Ovary (tissue), 9 donors: Measurements from ENCODE around the gene ATP8B4. TPM values are rescaled to one million over a fixed set of nuclear protein-coding genes. Genes with fewer than 3 reads are reported as not detected.

Experiments
- DNase-seq, 5 donors: peaks; one replicate each; pipeline ENCODE4 v3.0.0-alpha.2; 2019 to 2020
- H3K27ac ChIP-seq, 2 donors: fragments of 200-600 bp; one replicate each; pipeline versions ENCODE4 v1.5.1 to v1.8.0; 2019 to 2022
- H3K27me3 ChIP-seq: fragments of 200-600 bp; one replicate; pipeline ENCODE4 v1.8.0; 2022
- H3K36me3 ChIP-seq: fragments of 200-600 bp; sonication (generic); one replicate; pipeline ENCODE4 v1.5.1; 2019
- H3K4me1 ChIP-seq: one replicate; pipeline ENCODE4 v1.8.1; 2013; ENCODE audit warnings: mild to moderate bottlenecking, moderate library complexity; ENCODE audit not compliant: insufficient read depth
- H3K4me3 ChIP-seq: fragments of 200-600 bp; sonication (generic); one replicate; pipeline ENCODE4 v1.5.1; 2017
- H3K9me3 ChIP-seq, 2 donors: fragments of 200-600 bp in 1 of 2; sonication (generic) in 1 of 2; one replicate each; pipeline versions ENCODE4 v1.5.1 to v1.8.1; 2013 to 2019; ENCODE audit warnings: mild to moderate bottlenecking in 1 of 2, moderate library complexity in 1 of 2
- EP300 ChIP-seq: sonication (generic); formaldehyde crosslinking; IDR thresholded peaks from one replicate; pipeline ENCODE4 v1.6.1; 2017; ENCODE audit warnings: antibody characterized with exemption
- POLR2A ChIP-seq: fragments of 450-650 bp; IDR thresholded peaks from one replicate; pipeline ENCODE4 v1.6.1; 2017; ENCODE audit warnings: antibody characterized with exemption, mild to moderate bottlenecking, moderate library complexity
- WGBS, 3 donors: extraction: QIAGEN DNeasy Blood & Tissue Kit in 1 of 3; methylation state at CpG; one replicate each; pipeline versions ENCODE4 v1.1.5 to v1.1.7; 2013 to 2017; 5-methylcytosine and 5-hydroxymethylcytosine counted together
- intact Hi-C, 4 donors: fragments of 100-400 bp; cut with DNase I; formaldehyde crosslinking; loops; one replicate each; pipeline versions ENCODE4 v1.11.0 to v1.15.1; 2022 to 2023
- polyA plus RNA-seq, 2 donors: library from polyadenylated mRNA; stranded (reverse); fragments of 200-250 nt in 1 of 2; fragments of 350-450 nt in 1 of 2; fragmentation: Illumina TruSeq in 1 of 2; extraction: RNeasy Lipid Tissue Mini Kit (QIAGEN cat#74804) in 1 of 2; gene quantifications; one replicate each; pipeline ENCODE4 v1.2.3, GENCODE V29; 2013 to 2014
- total RNA-seq, 7 donors: library from RNA; depleted of rRNA in 2 of 7; stranded (reverse); fragments of >200 nt in 2 of 7; fragmentation: NEBNext Ultra II Directional in 3 of 7; extraction: Animal tissue kit (Norgen Biotek cat#: 25700) in 3 of 7; gene quantifications; one replicate each; pipeline versions ENCODE4 v1.1.0 to v1.2.4, GENCODE V29; 2016 to 2023
- TF ChIP-seq, protein P1 (sequence below), 3 donors: fragments of 450-650 bp in 2 of 3; fragments of 200-600 bp in 1 of 3; IDR thresholded peaks; one replicate each; pipeline versions ENCODE4 v1.5.1 to v1.8.0; 2016 to 2022; ENCODE audit warnings: antibody characterized with exemption in 3 of 3, mild to moderate bottlenecking in 1 of 3
- donor health status: DM: no; HTN: no; CAD: no; lungs with moderate emphysema.
- donor health status: DM: no; HTN: no; CAD: no.
- donor health status: Bipolar disorder and iron deficiency.
- donor health status: DM: yes; HTN: yes; CAD: no.
- donor health status: DM: no; HTN: no; CAD: no.
- donor health status: DM: yes; HTN: yes; CAD: no.

The ATP8B4 gene
- total and polyA plus RNA-seq, 9 donors = 3.7 to 14.4 (median 7.1) TPM

DNA sequence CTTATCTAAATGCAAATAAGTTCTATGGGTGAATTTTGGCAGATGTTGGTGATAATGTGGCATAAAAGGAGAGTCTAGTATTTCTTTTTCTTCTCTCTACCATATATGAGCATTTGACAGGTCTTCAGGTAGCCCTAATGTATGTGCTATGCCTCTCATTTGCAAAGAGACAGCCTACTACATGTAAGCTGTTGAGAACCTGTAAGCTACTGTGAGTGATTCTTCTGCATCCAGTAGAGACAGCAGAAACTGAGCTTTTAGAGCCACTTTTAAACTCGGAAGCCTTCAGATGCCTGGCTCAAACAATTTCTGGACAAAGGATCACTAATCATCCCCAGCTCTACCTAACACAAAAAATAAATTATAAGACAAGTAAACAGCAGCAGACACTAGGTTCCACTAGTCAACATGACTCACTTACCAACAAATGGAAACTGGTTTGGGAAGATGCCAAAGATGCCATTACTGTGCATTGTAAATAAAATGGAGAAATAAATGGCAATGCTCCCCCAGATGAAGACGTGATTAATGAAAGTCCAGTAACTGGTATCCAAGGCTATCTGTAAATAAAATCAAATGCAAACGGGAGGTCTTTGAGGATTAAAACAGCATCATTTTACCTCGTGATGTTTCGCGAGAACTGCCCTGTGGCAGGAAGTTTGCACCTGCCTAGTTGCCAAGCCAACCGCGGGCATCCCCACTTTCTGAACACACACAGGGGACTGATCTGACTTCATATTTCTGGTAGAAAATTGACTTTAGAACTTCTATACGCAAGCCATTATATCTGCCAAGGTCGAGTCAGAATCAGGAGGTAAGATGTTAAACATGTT is 252.9 kb downstream of the ATP8B4 start:
- Histone ChIP-seq H3K27me3 (no peaks in the 10 kb centered on the region), H3K9me3 (no peaks in the 10 kb centered on the region), H3K4me1 (peaks cover 3% of the 10 kb centered on the region), H3K27ac (no peak overlapping the region), H3K36me3 (no peaks in the 10 kb centered on the region), H3K4me3 (no peak overlapping the region)
- intact Hi-C loops = no loop called here
- 94 to 95% (median 94%) methylated on average over 10 of the region's 10 CpGs for WGBS, 3 donors
- TF ChIP-seq POLR2A = no peak
- no peak for TF ChIP-seq EP300
- TF ChIP-seq, protein P1, sequence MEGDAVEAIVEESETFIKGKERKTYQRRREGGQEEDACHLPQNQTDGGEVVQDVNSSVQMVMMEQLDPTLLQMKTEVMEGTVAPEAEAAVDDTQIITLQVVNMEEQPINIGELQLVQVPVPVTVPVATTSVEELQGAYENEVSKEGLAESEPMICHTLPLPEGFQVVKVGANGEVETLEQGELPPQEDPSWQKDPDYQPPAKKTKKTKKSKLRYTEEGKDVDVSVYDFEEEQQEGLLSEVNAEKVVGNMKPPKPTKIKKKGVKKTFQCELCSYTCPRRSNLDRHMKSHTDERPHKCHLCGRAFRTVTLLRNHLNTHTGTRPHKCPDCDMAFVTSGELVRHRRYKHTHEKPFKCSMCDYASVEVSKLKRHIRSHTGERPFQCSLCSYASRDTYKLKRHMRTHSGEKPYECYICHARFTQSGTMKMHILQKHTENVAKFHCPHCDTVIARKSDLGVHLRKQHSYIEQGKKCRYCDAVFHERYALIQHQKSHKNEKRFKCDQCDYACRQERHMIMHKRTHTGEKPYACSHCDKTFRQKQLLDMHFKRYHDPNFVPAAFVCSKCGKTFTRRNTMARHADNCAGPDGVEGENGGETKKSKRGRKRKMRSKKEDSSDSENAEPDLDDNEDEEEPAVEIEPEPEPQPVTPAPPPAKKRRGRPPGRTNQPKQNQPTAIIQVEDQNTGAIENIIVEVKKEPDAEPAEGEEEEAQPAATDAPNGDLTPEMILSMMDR (IDR thresholded peaks at IDR 0.05) = no peak
- no peak for DNase-seq

DNA sequence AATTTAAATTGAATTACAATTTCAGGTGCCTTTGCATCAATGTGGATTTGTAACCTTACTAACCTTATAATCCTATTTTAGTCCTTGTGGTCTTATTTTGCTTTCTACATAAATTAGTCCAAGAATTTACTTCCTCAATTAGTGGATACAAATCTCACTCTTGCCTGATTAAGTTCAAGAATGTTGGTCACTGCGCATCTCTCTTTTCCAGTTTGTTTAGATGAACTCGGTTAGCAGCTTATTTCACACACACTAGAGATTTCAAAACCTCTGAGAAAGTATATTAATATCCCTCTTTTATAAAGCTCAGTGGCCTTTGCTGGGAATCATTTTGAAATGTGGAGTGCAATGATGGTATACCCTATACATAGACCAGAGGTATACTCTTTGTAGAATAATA is 254.8 kb downstream of the ATP8B4 start:
- H3K4me3 ChIP-seq = no peak overlapping the region
- TF ChIP-seq EP300 = no peak
- TF ChIP-seq, protein P1 (IDR thresholded peaks at IDR 0.05) = no peak
- no peak for TF ChIP-seq POLR2A
- no peak for DNase-seq
- peaks cover 4% of the 10 kb centered on the region for H3K4me1 ChIP-seq
- H3K36me3 ChIP-seq = no peaks in the 10 kb centered on the region
- 73 to 91% (median 78%) methylated on average over 2 of the region's 2 CpGs for WGBS, 3 donors
- H3K27me3 ChIP-seq = no peaks in the 10 kb centered on the region
- H3K27ac ChIP-seq = no peak overlapping the region
- no peaks in the 10 kb centered on the region for H3K9me3 ChIP-seq
- intact Hi-C loops = no loop called here

DNA sequence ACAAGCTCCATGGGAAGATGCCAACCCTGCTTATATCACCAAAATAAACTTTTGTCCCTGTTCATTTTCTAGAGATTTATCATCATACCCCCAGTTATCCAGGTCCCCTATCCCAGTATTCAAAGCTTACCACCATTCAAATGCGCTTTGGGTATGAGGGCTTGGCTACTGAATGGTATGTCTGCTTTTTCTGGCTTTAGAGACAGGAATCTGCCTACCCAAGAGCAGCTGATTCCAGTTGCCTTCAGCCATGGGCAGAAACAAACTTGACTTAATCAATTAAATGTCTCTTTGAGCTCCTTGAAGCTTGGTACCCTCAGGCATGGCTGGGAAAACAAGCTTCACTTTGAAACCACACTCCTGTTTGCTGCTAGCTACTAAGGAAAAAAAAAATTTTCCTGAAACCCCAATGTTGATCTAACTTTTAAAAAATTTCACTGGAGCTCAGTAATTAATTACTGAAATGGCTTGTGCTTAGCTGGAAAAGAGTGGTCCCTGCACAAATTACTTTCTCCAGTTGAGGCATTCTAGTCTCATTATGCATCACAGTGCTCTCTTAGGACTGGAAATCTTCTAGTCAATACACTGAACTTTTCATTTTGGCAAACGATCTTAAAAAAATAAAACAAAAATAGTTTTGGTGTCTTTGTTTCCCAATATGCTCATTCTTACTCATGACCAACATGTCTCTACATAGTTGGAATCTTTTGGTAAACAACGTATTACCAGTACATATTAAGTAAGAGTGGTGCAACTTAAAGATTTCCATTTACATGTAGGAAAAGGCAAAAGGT is 255.4 kb downstream of the ATP8B4 start:
- no peak for TF ChIP-seq EP300
- TF ChIP-seq, protein P1 (IDR thresholded peaks at IDR 0.05) = peak in 1 of 3 donors; percentile 15
- DNase-seq = no peak
- WGBS, 3 donors = 54 to 59% (median 57%) methylated on average over 3 of the region's 3 CpGs
- H3K4me1 ChIP-seq = peaks cover 4% of the 10 kb centered on the region
- H3K27ac ChIP-seq = no peak overlapping the region
- H3K9me3 ChIP-seq = no peaks in the 10 kb centered on the region
- intact Hi-C loops = no loop called here
- H3K27me3 ChIP-seq = no peaks in the 10 kb centered on the region
- H3K4me3 ChIP-seq = no peak overlapping the region
- H3K36me3 ChIP-seq = no peaks in the 10 kb centered on the region

DNA sequence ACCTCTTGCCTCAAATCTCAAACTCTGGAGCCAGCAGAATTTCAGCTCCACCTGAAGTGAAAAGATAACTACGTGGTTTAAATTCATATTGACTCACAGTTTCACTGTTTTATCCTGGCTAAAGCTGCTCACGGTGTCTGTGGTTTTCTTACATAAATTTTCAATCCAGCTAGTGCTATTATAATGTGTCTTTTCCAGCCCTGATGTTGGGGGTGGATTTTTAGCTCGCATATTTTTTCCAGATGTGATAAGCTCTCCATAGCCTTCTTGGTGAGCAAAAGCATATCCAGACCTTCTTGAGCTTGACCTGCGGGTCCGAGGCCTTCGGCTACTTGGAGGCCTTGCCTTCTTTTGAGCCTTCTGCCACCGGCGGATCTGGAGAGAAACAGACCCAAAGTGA is 258.9 kb downstream of the ATP8B4 start:
- peak in 1 of 5 donors; percentile 19 for DNase-seq
- H3K27ac ChIP-seq = peak overlapping the region in 1 of 2 donors; percentile 42
- peaks cover 5% of the 10 kb centered on the region for H3K4me1 ChIP-seq
- no peak overlapping the region for H3K4me3 ChIP-seq
- H3K27me3 ChIP-seq = no peaks in the 10 kb centered on the region
- TF ChIP-seq POLR2A (no peak), EP300 (no peak)
- TF ChIP-seq, protein P1 (IDR thresholded peaks at IDR 0.05) = no peak
- 17 to 30% (median 29%) methylated on average over 8 of the region's 8 CpGs for WGBS, 3 donors
- intact Hi-C loops = no loop called here
- no peaks in the 10 kb centered on the region for H3K9me3 ChIP-seq
- no peaks in the 10 kb centered on the region for H3K36me3 ChIP-seq
